ENCODE data around the gene UGGT1.
A peak's percentile ranks its signal among the peaks of the same experiment; 100 is the strongest.

The UGGT1 gene

DNA sequence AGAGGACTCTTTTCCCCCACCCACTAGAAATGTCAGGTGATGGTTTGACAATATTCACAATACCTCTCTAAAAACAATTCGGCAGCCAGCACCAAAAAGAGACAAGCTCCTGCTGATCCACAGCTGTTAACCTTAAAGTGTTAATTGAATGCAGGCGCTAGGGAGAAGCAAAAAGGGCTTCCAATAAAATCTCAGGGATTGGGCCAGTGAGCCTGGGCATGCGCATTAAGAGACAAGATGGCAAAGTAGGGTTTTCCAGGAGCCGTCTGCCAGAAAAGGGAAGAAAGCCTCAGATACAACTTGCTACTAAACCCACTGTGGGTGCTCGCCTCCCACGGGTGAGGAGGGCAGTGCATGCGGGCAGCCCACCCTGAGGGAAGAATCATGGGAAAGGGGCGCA, 128.9 kb downstream of the UGGT1 start:
- DNase-seq = no peak

DNA sequence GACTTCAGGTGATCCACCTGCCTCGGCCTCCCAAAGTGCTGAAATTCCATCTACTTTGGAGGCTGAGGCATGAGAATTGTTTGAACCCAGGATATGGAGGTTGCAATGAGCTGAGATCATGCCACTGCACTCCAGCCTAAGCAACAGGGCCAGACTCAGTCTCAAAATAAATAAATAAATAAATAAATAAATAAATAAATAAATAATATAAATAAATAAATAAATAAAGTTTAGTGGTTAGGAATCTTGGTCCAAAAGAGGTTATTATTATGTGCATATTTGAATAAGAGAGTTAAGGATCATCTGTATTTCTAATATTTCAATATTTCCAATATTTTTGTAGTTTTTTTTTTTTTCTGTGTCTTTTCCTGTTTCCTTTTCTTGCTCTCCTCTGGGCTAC, 136.9 kb downstream of the UGGT1 start:
- DNase-seq = no peak

DNA sequence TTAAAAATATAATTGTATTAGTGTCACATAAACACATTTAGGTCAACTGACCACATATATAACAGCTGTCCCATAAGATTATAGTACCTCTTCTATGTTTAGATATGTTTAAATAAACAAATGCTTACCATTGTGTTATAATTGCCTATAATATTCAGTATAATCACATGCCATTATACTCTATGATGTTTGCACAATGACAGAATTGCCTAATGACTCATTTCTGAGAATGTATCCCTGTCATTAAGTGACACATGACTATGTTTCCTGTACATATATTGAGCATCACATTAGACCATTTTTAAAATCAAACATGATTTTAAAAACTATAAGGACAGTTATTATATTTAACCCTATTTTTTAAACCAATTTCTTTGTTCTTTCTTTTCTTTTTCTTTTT, 137.9 kb downstream of the UGGT1 start:
- DNase-seq = no peak

DNA sequence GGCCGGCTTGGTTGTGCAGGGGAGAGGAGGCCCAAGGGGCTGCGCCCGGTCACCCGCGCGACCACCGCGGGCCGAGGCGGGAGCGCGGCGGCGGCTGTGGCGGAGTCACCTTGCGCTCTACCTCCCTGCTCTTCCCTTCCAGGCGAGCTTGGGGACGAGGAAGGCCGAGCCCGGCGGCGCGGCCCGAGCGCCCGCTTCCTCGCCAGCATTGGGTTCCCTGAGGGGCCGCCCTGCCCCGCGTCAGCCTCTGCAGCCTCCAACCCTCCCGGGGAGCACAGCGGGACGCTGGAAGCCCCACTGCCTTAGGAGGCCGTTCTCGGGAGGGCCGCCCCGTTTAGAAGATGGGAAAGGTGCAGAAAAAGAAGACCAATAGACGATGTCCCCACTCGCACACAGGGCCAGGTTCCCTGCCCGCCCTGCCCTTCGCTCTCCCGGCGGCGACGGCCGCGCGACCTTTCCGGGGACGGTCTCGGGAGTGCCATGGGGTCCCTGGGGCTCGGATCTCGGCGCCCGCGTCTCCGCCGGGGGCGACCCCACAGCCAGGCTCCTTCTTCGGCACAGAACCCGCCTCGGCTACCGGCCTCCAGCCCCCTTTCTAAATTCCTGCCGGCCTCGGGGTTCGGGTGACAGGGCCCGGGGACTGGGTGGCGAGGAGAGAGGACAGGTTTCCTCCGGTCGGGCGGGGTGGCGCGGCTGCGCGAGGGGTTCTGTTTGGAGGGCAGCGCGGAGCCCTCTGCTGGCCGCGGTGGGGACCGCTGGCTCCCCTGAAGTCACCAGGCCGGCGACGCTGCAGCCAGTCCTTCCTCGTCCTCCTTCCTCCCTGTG, 142.2 kb downstream of the UGGT1 start:
- DNase-seq = peak; percentile 77

DNA sequence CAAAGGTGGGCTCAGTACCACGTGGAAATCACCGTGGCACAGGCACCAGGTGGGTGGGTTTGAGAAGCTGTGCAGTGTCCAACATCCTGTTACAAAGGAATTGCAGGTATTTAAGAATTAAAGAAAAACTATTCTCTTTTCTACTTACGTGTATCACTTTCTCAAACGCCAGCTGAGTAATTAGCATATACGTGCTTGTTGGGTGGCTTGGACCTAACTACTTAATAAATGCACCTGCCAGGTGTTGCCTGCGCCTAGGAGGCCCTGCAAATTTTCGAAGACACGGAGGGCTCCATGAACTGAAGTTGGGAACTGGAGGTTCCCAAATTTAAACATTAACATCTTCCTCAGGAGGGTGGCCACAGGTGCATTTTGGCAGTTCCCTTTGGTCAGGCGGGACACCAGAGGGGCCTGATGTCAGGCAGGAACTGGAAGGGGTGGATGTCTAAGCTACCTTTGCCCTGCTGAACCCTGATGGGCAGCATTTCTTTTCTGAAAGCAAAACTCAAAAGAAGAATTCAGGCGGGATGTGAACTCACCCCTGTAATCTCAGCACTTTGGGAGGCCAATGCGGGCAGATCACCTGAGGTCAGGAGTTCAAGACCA, 142.9 kb downstream of the UGGT1 start:
- no peak for DNase-seq

DNA sequence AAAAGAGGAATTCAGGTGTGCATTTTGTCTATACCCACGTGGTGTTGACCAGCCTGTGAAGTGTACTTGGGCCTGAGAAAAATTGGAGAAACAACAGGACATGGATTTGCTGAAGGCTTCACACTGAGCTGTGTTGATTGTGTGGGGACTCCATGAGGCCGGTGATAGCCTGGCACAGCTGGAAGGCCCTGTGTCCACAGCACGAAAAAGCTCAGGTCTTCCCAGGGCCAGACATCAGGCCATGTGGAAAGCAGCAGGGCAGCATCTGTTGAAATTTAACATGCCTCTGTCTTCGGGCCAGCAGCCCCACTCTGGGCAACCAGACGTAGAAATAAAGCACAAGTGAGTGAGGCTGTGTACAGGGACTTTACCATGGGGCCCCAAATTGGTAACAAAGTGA, 143.6 kb downstream of the UGGT1 start:
- no peak for DNase-seq

DNA sequence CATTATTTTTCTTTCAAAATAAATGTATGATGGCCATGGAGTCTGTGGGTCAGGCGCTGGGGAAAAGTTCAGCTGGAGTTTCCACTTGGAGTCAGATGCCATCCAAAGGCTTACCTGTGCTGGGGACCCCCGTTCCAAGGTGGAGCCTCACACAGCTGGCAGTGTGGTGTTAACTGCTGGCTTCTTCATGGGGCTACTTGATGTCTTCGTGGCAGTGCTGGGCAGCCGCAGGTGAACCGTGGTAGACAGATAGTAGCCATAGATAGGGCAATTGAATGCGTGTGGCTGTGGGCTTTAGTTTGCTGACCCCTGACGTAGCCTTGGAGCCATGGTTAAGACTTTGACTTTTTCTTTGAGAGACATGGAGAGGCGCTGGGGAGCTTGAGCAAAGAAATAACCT, 144.6 kb downstream of the UGGT1 start:
- no peak for DNase-seq

DNA sequence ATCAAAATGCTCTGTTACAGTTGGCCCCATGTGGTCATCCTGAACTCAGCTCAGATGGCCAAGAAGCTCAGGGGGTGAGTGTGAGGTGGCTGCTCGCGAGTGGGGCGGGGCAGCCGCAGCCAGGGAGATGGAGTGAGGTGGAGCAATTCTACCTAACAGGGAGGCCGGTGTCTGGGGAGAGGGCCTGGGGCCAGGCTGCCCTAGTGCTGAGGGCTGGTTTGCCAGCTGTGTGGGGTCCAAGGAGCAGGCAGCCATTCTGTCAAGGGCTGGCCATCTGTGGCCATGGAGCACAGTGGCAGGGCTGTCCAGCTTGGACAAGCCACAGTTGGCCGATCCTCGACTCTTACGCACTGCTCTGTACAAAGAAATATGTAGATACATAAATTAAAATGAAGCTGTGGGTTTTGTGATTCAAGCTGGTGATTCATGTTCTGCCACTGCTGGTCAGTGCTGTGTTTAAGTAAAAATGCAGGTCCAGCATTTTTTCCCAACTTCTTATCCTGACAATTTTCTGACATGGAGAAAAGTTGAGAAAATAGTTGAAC, 145.6 kb downstream of the UGGT1 start:
- no peak for DNase-seq

DNA sequence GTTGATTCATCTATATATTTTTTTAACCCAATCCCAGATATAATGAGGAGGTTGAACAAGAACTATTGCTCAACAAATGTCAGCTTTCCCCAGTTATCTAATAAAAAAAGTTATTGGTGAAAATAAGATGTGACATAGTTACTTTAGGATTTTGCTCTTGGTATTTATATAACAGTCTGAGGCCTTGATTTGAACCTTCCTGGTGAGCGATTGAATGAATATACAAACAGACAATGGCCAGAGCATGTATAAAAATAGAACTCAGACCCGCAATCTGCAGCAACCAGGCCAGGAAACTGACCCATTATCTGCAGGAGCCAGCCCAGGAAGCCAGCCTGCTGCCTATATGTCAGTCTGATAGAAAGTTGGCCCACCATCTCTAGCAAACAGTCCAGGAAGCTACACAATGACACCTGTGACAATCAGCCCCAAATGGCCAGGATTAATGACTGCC, 146.1 kb downstream of the UGGT1 start:
- DNase-seq = no peak

DNA sequence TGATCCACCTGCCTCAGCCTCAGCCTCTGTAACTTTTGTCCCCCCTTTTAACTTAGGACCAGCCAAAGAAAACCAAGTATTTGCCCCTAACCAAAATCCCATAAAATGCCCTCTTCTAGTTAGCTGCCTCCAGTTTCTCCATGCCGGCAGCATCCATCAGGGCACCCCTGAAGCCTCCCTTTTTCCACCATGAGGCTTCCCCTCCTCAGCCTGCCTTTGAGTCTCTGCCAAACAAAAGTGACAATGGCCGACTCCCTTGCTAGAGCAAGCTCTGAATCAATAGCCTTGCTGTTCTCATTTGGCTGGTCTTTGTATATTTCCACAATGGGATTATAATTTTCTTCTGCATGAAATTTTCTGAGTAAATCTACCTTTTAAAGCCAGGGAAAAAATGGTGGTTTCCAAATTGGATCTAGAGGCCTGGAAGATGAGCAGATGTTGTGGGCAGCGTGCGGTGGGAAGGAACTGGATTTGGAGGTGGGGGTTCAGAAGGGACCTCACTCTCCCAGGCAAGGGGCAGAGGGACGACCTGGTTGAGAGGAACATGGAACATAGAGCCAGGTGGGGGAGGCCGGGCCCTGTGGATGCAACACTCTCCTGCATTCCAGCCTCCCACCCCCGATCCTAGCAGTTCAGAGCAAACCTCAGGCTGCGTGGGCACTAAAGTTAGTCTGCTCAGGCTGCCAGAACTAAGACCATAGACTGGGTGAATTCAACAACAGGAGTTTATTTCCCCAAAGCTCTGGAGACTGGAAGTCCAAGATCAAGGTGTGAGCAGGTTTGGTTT, 147.1 kb downstream of the UGGT1 start:
- DNase-seq = no peak

DNA sequence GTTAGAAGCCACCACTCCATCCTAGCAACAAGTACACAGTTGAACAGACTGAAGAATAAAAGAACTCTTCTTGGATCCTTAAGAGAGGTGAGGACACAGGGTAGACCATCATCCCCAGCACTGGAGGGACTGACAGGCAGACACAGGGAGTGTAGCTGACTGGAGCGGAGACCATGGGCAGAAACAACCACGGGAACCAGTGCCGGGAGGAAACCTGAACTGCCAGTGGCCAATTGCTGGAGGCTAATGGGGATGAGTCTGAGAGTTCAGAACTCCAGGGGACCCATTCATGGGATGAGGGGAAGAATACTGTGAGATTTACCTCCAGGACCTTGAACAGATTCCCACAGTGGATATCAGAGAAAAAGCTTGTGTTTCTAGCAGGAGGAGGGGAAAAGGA, 150.9 kb downstream of the UGGT1 start:
- DNase-seq = no peak
